GM12878 (cell line): ENCODE data around the gene CD244. TPM values are rescaled to one million over a fixed set of nuclear protein-coding genes. Genes with fewer than 3 reads are reported as not detected.

Experiments
- BHLHE40 ChIP-seq, 2 experiments: fragments of 450-650 bp in 1 of 2; IDR thresholded peaks; 2 replicates each; pipeline ENCODE4 v1.6.1; 2011 to 2017; ENCODE audit warnings: low read depth in 2 of 2, borderline replicate concordance in 1 of 2, improper control_type of control experiment in 1 of 2, low read length in 1 of 2, mild to moderate bottlenecking in 1 of 2
- KLF5 ChIP-seq: fragments of 450-650 bp; IDR thresholded peaks from 2 replicates; pipeline ENCODE4 v1.6.1; 2014; ENCODE audit warnings: mild to moderate bottlenecking; ENCODE audit not compliant: partially characterized antibody
- MEF2A ChIP-seq: IDR thresholded peaks from 2 replicates; pipeline ENCODE4 v1.6.1; 2011; ENCODE audit warnings: low read depth, mild to moderate bottlenecking, low read length, moderate library complexity; ENCODE audit not compliant: insufficient read depth
- NR2C1 ChIP-seq: fragments of 450-650 bp; IDR thresholded peaks from 2 replicates; pipeline ENCODE4 v1.6.1; 2017; ENCODE audit warnings: antibody characterized with exemption, mild to moderate bottlenecking, moderate library complexity
- PAX5 ChIP-seq: IDR thresholded peaks from 2 replicates; pipeline ENCODE4 v1.6.1; 2011; ENCODE audit warnings: low read depth, low read length, borderline replicate concordance
- PAX8 ChIP-seq: fragments of 450-650 bp; IDR thresholded peaks from 2 replicates; pipeline ENCODE4 v1.6.1; 2017; ENCODE audit warnings: mild to moderate bottlenecking, moderate library complexity
- POU2F2 ChIP-seq: IDR thresholded peaks from 3 replicates; pipeline ENCODE4 v1.6.1; 2011; ENCODE audit warnings: low read depth, mild to moderate bottlenecking, low read length, borderline replicate concordance
- RCOR1 ChIP-seq: conservative IDR thresholded peaks from 2 replicates; pipeline ENCODE4 v1.6.1; 2012; ENCODE audit warnings: low read depth, low read length, improper control_type of control experiment
- SMAD1 ChIP-seq: fragments of 450-650 bp; IDR thresholded peaks from 2 replicates; pipeline ENCODE4 v1.6.1; 2018; ENCODE audit warnings: mild to moderate bottlenecking, low read depth; ENCODE audit not compliant: partially characterized antibody
- SP1 ChIP-seq: IDR thresholded peaks from one replicate; pipeline ENCODE4 v1.6.1; 2011; ENCODE audit warnings: low read depth, low read length
- SREBF2 ChIP-seq: IDR thresholded peaks from 2 replicates; pipeline ENCODE4 v1.6.1; 2012; ENCODE audit warnings: mild to moderate bottlenecking, low read length
- TARDBP ChIP-seq: IDR thresholded peaks from 2 replicates; pipeline ENCODE4 v1.6.1; 2016; ENCODE audit warnings: borderline replicate concordance
- ZNF207 ChIP-seq: fragments of 450-650 bp; IDR thresholded peaks from 2 replicates; pipeline ENCODE4 v1.6.1; 2014; ENCODE audit warnings: antibody characterized with exemption, mild to moderate bottlenecking, borderline replicate concordance
- ZNF384 ChIP-seq: IDR thresholded peaks from 2 replicates; pipeline ENCODE4 v1.6.1; 2012; ENCODE audit warnings: low read depth, mild to moderate bottlenecking, low read length, improper control_type of control experiment, borderline replicate concordance
- ZNF622 ChIP-seq: fragments of 450-650 bp; IDR thresholded peaks from 2 replicates; pipeline ENCODE4 v1.6.1; 2017; ENCODE audit warnings: mild to moderate bottlenecking, inconsistent platforms
- polyA plus RNA-seq, 11 experiments: library from polyadenylated mRNA; depleted of rRNA in 4 of 11; unstranded in 6 of 11; stranded (reverse) in 5 of 11; fragments of >200 nt; fragmentation: Nextera tagmentation in 4 of 11; fragmentation: Illumina TruSeq in 1 of 11; extraction: Ambion mirVana in 4 of 11; extraction: Trizol in 1 of 11; gene quantifications; 1 replicate in 1 of 11; 2 replicates in 10 of 11; pipeline versions ENCODE4 v1.2.1 to v1.2.3, GENCODE V29; 2011 to 2016; ENCODE audit warnings: inconsistent platforms in 2 of 11, missing spikeins in 2 of 11, low read depth in 1 of 11
- total RNA-seq, 4 experiments: library from RNA; depleted of rRNA in 3 of 4; stranded (reverse); fragments of >200 nt in 3 of 4; fragmentation: Illumina TruSeq in 1 of 4; extraction: Trizol in 1 of 4; gene quantifications; 2 replicates each; pipeline versions ENCODE4 v1.2.1 to v1.2.3, GENCODE V29; 2013 to 2021
- TF ChIP-seq, protein P1 (sequence below): IDR thresholded peaks from 2 replicates; pipeline ENCODE4 v1.6.1; 2012; ENCODE audit warnings: low read depth, low read length, improper control_type of control experiment
- TF ChIP-seq, protein P2 (sequence below): fragments of 150-350 bp; IDR thresholded peaks from 2 replicates; pipeline ENCODE4 v1.6.1; 2014; ENCODE audit warnings: mild to moderate bottlenecking, low read depth, low read length
- TF ChIP-seq, protein P3 (sequence below): fragments of 450-650 bp; IDR thresholded peaks from 2 replicates; pipeline ENCODE4 v1.6.1; 2018; ENCODE audit warnings: borderline replicate concordance, mild to moderate bottlenecking; ENCODE audit not compliant: partially characterized antibody
- TF ChIP-seq, protein P4 (sequence below): fragments of 450-650 bp; IDR thresholded peaks from 2 replicates; pipeline ENCODE4 v1.6.1; 2017; ENCODE audit warnings: low read depth, mild to moderate bottlenecking, moderate library complexity
- TF ChIP-seq, protein P5 (sequence below): fragments of 450-650 bp; conservative IDR thresholded peaks from 2 replicates; pipeline ENCODE4 v1.6.1; 2017; ENCODE audit warnings: mild to moderate bottlenecking, moderate library complexity

The CD244 gene
- total and polyA plus RNA-seq, 10 of the 15 experiments (the other 5 are each of a cell fraction or from before 2014, with no cell fraction given), result 0.24 to 13.6 (median 0.73) TPM

DNA sequence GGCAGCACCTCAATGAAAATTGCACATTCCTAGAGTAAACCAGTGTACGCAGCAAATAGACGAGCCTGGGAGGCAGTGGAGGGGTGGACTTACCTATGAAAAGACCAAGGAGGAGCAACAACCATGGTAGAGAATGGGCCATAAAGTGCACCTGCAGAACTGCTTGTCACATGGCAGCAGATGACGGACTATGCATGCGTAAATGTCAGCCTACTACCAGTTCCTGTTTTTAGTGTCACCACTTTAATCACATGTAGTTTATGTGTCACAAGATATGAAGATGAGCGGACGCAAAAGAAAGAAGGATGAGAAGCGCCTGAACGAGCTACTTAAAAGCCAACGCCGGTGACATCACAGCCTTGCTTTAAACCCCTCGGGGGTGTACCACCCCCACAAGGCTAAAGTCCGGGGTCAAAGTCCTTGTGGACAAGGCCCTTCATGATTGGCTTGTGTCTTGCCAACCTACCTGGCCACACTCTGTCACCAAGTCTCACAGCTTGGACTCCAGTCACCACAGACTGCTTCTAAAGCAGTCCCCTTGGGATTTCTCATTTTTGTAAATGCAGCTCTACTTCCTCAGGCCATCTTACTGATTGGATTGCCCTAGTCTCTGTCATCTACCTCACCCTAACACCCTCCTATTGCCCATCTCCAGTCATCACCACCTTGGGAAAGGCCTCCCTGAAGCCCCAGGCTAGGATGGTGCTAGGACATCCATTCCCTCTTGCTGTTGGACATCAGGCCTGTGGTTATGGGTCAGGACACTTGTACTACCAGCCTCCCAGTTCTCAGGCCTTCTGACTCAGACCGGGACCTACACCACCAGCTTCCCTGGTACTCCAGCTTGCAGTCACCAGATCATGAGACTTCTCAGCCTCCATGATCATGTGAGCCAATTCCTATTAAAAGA is 72.7 kb downstream of the CD244 start (continued):
- TF ChIP-seq MEF2A (no peak), POU2F2 (peak; percentile 91; the same call in 2 of the 3 replicates), BHLHE40 (IDR thresholded peaks at IDR 0.05; ENCODE audit: borderline replicate concordance in 1 of 2, low read depth in 2 of 2, low read length in 1 of 2) (peak; percentile 93 to 96), ZNF207 (no peak), KLF5 (peak; percentile 82), TARDBP (no peak; the same call in 1 of the 2 replicates), SMAD1 (no peak), RCOR1 (no peak), SREBF2 (0 out of 2 replicates have a peak, but pooled peaks have one; percentile 29), ZNF622 (no peak), ZNF384 (no peak), PAX8 (no peak), SP1 (peak; percentile 29), PAX5 (peak; percentile 77; the same call in 1 of the 2 replicates), NR2C1 (peak; percentile 53)
- TF ChIP-seq, protein P1, sequence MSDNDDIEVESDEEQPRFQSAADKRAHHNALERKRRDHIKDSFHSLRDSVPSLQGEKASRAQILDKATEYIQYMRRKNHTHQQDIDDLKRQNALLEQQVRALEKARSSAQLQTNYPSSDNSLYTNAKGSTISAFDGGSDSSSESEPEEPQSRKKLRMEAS, result peak; percentile 85
- TF ChIP-seq, protein P2, sequence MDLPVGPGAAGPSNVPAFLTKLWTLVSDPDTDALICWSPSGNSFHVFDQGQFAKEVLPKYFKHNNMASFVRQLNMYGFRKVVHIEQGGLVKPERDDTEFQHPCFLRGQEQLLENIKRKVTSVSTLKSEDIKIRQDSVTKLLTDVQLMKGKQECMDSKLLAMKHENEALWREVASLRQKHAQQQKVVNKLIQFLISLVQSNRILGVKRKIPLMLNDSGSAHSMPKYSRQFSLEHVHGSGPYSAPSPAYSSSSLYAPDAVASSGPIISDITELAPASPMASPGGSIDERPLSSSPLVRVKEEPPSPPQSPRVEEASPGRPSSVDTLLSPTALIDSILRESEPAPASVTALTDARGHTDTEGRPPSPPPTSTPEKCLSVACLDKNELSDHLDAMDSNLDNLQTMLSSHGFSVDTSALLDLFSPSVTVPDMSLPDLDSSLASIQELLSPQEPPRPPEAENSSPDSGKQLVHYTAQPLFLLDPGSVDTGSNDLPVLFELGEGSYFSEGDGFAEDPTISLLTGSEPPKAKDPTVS, result no peak
- TF ChIP-seq, protein P3, sequence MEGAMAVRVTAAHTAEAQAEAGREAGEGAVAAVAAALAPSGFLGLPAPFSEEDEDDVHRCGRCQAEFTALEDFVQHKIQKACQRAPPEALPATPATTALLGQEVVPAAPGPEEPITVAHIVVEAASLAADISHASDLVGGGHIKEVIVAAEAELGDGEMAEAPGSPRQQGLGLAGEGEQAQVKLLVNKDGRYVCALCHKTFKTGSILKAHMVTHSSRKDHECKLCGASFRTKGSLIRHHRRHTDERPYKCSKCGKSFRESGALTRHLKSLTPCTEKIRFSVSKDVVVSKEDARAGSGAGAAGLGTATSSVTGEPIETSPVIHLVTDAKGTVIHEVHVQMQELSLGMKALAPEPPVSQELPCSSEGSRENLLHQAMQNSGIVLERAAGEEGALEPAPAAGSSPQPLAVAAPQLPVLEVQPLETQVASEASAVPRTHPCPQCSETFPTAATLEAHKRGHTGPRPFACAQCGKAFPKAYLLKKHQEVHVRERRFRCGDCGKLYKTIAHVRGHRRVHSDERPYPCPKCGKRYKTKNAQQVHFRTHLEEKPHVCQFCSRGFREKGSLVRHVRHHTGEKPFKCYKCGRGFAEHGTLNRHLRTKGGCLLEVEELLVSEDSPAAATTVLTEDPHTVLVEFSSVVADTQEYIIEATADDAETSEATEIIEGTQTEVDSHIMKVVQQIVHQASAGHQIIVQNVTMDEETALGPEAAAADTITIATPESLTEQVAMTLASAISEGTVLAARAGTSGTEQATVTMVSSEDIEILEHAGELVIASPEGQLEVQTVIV, result peak; percentile 72
- TF ChIP-seq, protein P4, sequence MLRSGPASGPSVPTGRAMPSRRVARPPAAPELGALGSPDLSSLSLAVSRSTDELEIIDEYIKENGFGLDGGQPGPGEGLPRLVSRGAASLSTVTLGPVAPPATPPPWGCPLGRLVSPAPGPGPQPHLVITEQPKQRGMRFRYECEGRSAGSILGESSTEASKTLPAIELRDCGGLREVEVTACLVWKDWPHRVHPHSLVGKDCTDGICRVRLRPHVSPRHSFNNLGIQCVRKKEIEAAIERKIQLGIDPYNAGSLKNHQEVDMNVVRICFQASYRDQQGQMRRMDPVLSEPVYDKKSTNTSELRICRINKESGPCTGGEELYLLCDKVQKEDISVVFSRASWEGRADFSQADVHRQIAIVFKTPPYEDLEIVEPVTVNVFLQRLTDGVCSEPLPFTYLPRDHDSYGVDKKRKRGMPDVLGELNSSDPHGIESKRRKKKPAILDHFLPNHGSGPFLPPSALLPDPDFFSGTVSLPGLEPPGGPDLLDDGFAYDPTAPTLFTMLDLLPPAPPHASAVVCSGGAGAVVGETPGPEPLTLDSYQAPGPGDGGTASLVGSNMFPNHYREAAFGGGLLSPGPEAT, result peak; percentile 79; the same call in 1 of the 2 replicates
- TF ChIP-seq, protein P5, sequence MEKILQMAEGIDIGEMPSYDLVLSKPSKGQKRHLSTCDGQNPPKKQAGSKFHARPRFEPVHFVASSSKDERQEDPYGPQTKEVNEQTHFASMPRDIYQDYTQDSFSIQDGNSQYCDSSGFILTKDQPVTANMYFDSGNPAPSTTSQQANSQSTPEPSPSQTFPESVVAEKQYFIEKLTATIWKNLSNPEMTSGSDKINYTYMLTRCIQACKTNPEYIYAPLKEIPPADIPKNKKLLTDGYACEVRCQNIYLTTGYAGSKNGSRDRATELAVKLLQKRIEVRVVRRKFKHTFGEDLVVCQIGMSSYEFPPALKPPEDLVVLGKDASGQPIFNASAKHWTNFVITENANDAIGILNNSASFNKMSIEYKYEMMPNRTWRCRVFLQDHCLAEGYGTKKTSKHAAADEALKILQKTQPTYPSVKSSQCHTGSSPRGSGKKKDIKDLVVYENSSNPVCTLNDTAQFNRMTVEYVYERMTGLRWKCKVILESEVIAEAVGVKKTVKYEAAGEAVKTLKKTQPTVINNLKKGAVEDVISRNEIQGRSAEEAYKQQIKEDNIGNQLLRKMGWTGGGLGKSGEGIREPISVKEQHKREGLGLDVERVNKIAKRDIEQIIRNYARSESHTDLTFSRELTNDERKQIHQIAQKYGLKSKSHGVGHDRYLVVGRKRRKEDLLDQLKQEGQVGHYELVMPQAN, result 0 out of 2 replicates have a peak, but pooled peaks have one; percentile 7
